A673 (cell line): ENCODE data around the gene RFXANK. TPM values are rescaled to one million over a fixed set of nuclear protein-coding genes. Genes with fewer than 3 reads are reported as not detected.
A peak's percentile ranks its signal among the peaks of the same experiment; 100 is the strongest.
"Not testable (repeated sequence)": the region's sequence is repeated elsewhere in the genome, so short reads cannot be mapped to it uniquely, and the experiment has no call there.

Experiments used
- BruUV-seq: library from RNA; stranded (reverse); fragments of 400-500 nt; replicated peaks from 2 replicates; lab custom pipeline; 2021; lab: Mats Ljungman, UMichigan
- CTCF ChIA-PET: fragments of 300-600 bp; sonication (Branson Sonifier 250); formaldehyde crosslinking; loops from one replicate; lab custom pipeline; 2022; ENCODE audit warnings: antibody characterized with exemption; lab: Charles Lee
- POLR2A ChIA-PET: fragments of 300-600 bp; sonication (Branson Sonifier 250); formaldehyde crosslinking; loops from one replicate; lab custom pipeline; 2022; ENCODE audit warnings: antibody characterized with exemption; ENCODE audit not compliant: low non-redundant PET; lab: Charles Lee
- DNase-seq: peaks from one replicate; pipeline ENCODE4 v3.0.0-alpha.2; 2015; ENCODE audit warnings: low spot score
- H3K27ac ChIP-seq: fragments of 200-600 bp; sonication (generic); 2 replicates; pipeline ENCODE4 v1.5.1; 2016; ENCODE audit warnings: mixed run types, low read depth, mild to moderate bottlenecking, mixed read lengths, antibody characterized with exemption, low read length; ENCODE audit not compliant: poor library complexity, severe bottlenecking
- H3K27me3 ChIP-seq: fragments of 200-600 bp; sonication (generic); replicated peaks from 2 replicates; pipeline ENCODE4 v1.6.1; 2017; ENCODE audit warnings: mixed run types, low read depth, mild to moderate bottlenecking, mixed read lengths, antibody characterized with exemption, low read length; ENCODE audit not compliant: insufficient read depth, poor library complexity
- H3K36me3 ChIP-seq: fragments of 200-600 bp; sonication (generic); 2 replicates; pipeline ENCODE4 v1.6.1; 2016; ENCODE audit warnings: mixed run types, mild to moderate bottlenecking, mixed read lengths, antibody characterized with exemption, low read length; ENCODE audit not compliant: insufficient read depth, poor library complexity, severe bottlenecking
- H3K4me1 ChIP-seq: fragments of 200-600 bp; sonication (generic); 2 replicates; pipeline ENCODE4 v1.6.1; 2017; ENCODE audit warnings: mixed run types, mild to moderate bottlenecking, mixed read lengths, antibody characterized with exemption, low read length; ENCODE audit not compliant: insufficient read depth, poor library complexity, severe bottlenecking
- H3K4me3 ChIP-seq: fragments of 200-600 bp; sonication (generic); 2 replicates; pipeline ENCODE4 v1.5.1; 2016; ENCODE audit warnings: low read depth, mixed run types, mild to moderate bottlenecking, mixed read lengths, low read length; ENCODE audit not compliant: poor library complexity, severe bottlenecking
- H3K9me3 ChIP-seq: fragments of 200-600 bp; sonication (generic); 2 replicates; pipeline ENCODE4 v1.6.1; 2016; ENCODE audit warnings: mixed run types, low read depth, mild to moderate bottlenecking, mixed read lengths, antibody characterized with exemption, low read length; ENCODE audit not compliant: poor library complexity, severe bottlenecking
- CTCF ChIP-seq: fragments of 300-800, 200-600 bp; sonication (generic); conservative IDR thresholded peaks from 2 replicates; pipeline ENCODE4 v1.5.1; 2017; ENCODE audit warnings: low read depth, mild to moderate bottlenecking, antibody characterized with exemption, low read length, moderate library complexity, mixed read lengths
- EZH2 ChIP-seq: fragments of 200-600 bp; sonication (generic); IDR thresholded peaks from 2 replicates; pipeline ENCODE4 v1.6.1; 2017; ENCODE audit warnings: borderline replicate concordance, low read depth, mild to moderate bottlenecking, mixed read lengths, antibody characterized with exemption, low read length; ENCODE audit not compliant: poor library complexity, severe bottlenecking
- intact Hi-C: fragments of 100-400 bp; cut with micrococcal nuclease; formaldehyde crosslinking; loops from one replicate; pipeline ENCODE4 v1.10.0; 2022; ENCODE audit not compliant: unreplicated experiment
- total RNA-seq: library from RNA; stranded (reverse); gene quantifications from 2 replicates; pipeline ENCODE4 v1.2.3, GENCODE V29; 2021

The RFXANK gene
- total RNA-seq, 1 experiment from 2014 or later: 96.3 TPM

- POLR2A ChIA-PET: interaction anchor here (0.5 kb wide), 1 partner anchor 1886 kb away, joined by 3 read pairs; no protein-coding TSS in a partner anchor
- Histone ChIP-seq H3K4me1 (no peaks in the 10 kb centered on the region), H3K27me3 (no peaks in the 10 kb centered on the region), H3K9me3 (no peaks in the 10 kb centered on the region), H3K4me3 (peak overlapping the region; percentile 29), H3K36me3 (no peaks in the 10 kb centered on the region), H3K27ac (peak overlapping the region; percentile 72)
- peak; percentile 83 for DNase-seq
- no TSS peak for BruUV-seq
- CTCF ChIA-PET: interaction anchor here (0.5 to 1.1 kb wide), 10 partner anchors 9 to 408 kb away, joined by 3 to 8 read pairs (median 4); no protein-coding TSS in a partner anchor
- TF ChIP-seq EZH2 (no peak), CTCF (peak; percentile 97)
- intact Hi-C loops: loop anchor here (2.0 to 5.0 kb wide), 2 partner anchors 79 to 341 kb away; no protein-coding TSS in a partner anchor
These were observed 46.1 kb upstream of the RFXANK start for GRCh38 chr19:19145684-19146608.

GRCh38 chr19:19146865-19147264 is 45.2 kb upstream of the RFXANK start:
- Histone ChIP-seq H3K9me3 (no peaks in the 10 kb centered on the region), H3K27ac (no peak overlapping the region), H3K36me3 (no peaks in the 10 kb centered on the region), H3K4me3 (no peak overlapping the region), H3K4me1 (no peaks in the 10 kb centered on the region), H3K27me3 (no peaks in the 10 kb centered on the region)
- POLR2A ChIA-PET: no interaction called here
- TF ChIP-seq EZH2 (no peak), CTCF (no peak)
- no peak for DNase-seq
- CTCF ChIA-PET: no interaction called here
- intact Hi-C loops: loop anchor here (2.0 to 5.0 kb wide), 2 partner anchors 78 to 340 kb away; no protein-coding TSS in a partner anchor
- no TSS peak for BruUV-seq

GRCh38 chr19:19147344-19147743 is 44.7 kb upstream of the RFXANK start:
- intact Hi-C loops: loop anchor here (2.0 to 5.0 kb wide), 2 partner anchors 77 to 340 kb away; no protein-coding TSS in a partner anchor
- ChIA-PET CTCF (no interaction called here), POLR2A (no interaction called here)
- Histone ChIP-seq H3K27ac (no peak overlapping the region), H3K9me3 (no peaks in the 10 kb centered on the region), H3K36me3 (no peaks in the 10 kb centered on the region), H3K4me3 (no peak overlapping the region), H3K27me3 (no peaks in the 10 kb centered on the region), H3K4me1 (no peaks in the 10 kb centered on the region)
- TF ChIP-seq CTCF (no peak), EZH2 (no peak)
- no TSS peak for BruUV-seq
- no peak for DNase-seq

- H3K36me3 ChIP-seq, BruUV-seq, H3K4me3 ChIP-seq, CTCF ChIA-PET, H3K4me1 ChIP-seq, H3K27me3 ChIP-seq, POLR2A ChIA-PET, H3K27ac ChIP-seq, H3K9me3 ChIP-seq, DNase-seq: not testable (repeated sequence)
- intact Hi-C loops: loop anchor here (5.0 kb wide), 1 partner anchor 339 kb away; no protein-coding TSS in a partner anchor
These were observed 43.6 kb upstream of the RFXANK start for GRCh38 chr19:19148504-19148903.
